BLaER1 treated with 17β-estradiol and CSF1 and Interleukin-3, amounts not matched to agents 10 nM and 100 nM (cell line): ENCODE measurements around the gene RNU5B-1.

Experiments
- H3K27ac ChIP-seq, 11 experiments: shearing (Covaris generic); formaldehyde crosslinking; 2 replicates each; pipeline ENCODE4 v1.8.1; 2022
- H3K27me3 ChIP-seq, 11 experiments: shearing (Covaris generic); formaldehyde crosslinking; 2 replicates each; pipeline ENCODE4 v1.8.1; 2022
- H3K36me3 ChIP-seq, 11 experiments: shearing (Covaris generic); formaldehyde crosslinking; 2 replicates each; pipeline ENCODE4 v1.8.1; 2022
- H3K4me1 ChIP-seq, 10 experiments: shearing (Covaris generic); formaldehyde crosslinking; 2 replicates each; pipeline ENCODE4 v1.8.1; 2022
- H3K4me2 ChIP-seq, 11 experiments: shearing (Covaris generic); formaldehyde crosslinking; 2 replicates each; pipeline ENCODE4 v1.8.1; 2022
- H3K4me3 ChIP-seq, 10 experiments: shearing (Covaris generic); formaldehyde crosslinking; 2 replicates each; pipeline ENCODE4 v1.8.1; 2022
- H3K9ac ChIP-seq, 11 experiments: shearing (Covaris generic); formaldehyde crosslinking; 2 replicates each; pipeline ENCODE4 v1.8.1; 2022
- H3K9me3 ChIP-seq, 11 experiments: shearing (Covaris generic); formaldehyde crosslinking; replicated peaks in 1 of 11; 2 replicates each; pipeline ENCODE4 v1.8.1; 2022
- H4K20me1 ChIP-seq, 11 experiments: shearing (Covaris generic); formaldehyde crosslinking; 2 replicates each; pipeline ENCODE4 v1.8.1; 2022
- Cebpa-rat ChIP-seq, 11 experiments: shearing (Covaris generic); IDR thresholded peaks; 2 replicates each; pipeline ENCODE4 v1.8.1; 2022

Gene RNU5B-1

GRCh38 chr15:65311760-65312159 lies 7.3 kb downstream of the RNU5B-1 start:
- no peak overlapping the region for H3K27ac ChIP-seq
- no peaks in the 10 kb centered on the region for H4K20me1 ChIP-seq
- no peak overlapping the region for H3K9ac ChIP-seq
- TF ChIP-seq Cebpa-rat (IDR thresholded peaks at IDR 0.05) = no peak
- H3K36me3 ChIP-seq = no peaks in the 10 kb centered on the region
- no peaks in the 10 kb centered on the region for H3K9me3 ChIP-seq
- peaks cover under 1 to 39% (median 21%) of the 10 kb centered on the region in 10 experiments; a peak in 18 of 20 replicates for H3K4me1 ChIP-seq
- no peak overlapping the region for H3K4me3 ChIP-seq
- peak overlapping the region in 5 of 11 experiments; percentile 7 to 66 (median 38); a peak in 7 of 22 replicates for H3K4me2 ChIP-seq
- H3K27me3 ChIP-seq = no peaks in the 10 kb centered on the region

- no peaks in the 10 kb centered on the region for H3K27me3 ChIP-seq
- peak overlapping the region in 2 of 11 experiments; percentile 38 to 66; a peak in 1 of 22 replicates for H3K4me2 ChIP-seq
- H3K4me3 ChIP-seq = no peak overlapping the region
- no peaks in the 10 kb centered on the region for H3K9me3 ChIP-seq
- no peak overlapping the region for H3K9ac ChIP-seq
- H3K36me3 ChIP-seq = no peaks in the 10 kb centered on the region
- H3K27ac ChIP-seq = no peak overlapping the region
- no peaks in the 10 kb centered on the region for H4K20me1 ChIP-seq
- TF ChIP-seq Cebpa-rat (IDR thresholded peaks at IDR 0.05) = no peak
- peaks cover 0 to 37% (median 21%) of the 10 kb centered on the region in 10 experiments; a peak in 15 of 20 replicates for H3K4me1 ChIP-seq
These were observed 8.0 kb downstream of the RNU5B-1 start for GRCh38 chr15:65312400-65312916.

- Histone ChIP-seq H3K36me3 (no peaks in the 10 kb centered on the region), H3K4me1 (peaks cover 0 to 3% (median 0%) of the 10 kb centered on the region in 10 experiments; a peak in 2 of 20 replicates), H3K4me2 (no peak overlapping the region), H3K27me3 (no peaks in the 10 kb centered on the region), H3K9ac (no peak overlapping the region), H3K9me3 (no peaks in the 10 kb centered on the region), H3K4me3 (no peak overlapping the region), H3K27ac (no peak overlapping the region), H4K20me1 (no peaks in the 10 kb centered on the region)
- TF ChIP-seq Cebpa-rat (IDR thresholded peaks at IDR 0.05) = no peak
These were observed 14.4 kb downstream of the RNU5B-1 start for GRCh38 chr15:65318870-65319356.

GRCh38 chr15:65323071-65323511 lies 18.6 kb downstream of the RNU5B-1 start:
- H3K4me3 ChIP-seq = no peak overlapping the region
- H3K4me2 ChIP-seq = no peak overlapping the region
- TF ChIP-seq Cebpa-rat (IDR thresholded peaks at IDR 0.05) = no peak
- no peaks in the 10 kb centered on the region for H3K27me3 ChIP-seq
- no peak overlapping the region for H3K27ac ChIP-seq
- no peaks in the 10 kb centered on the region for H3K36me3 ChIP-seq
- H3K9ac ChIP-seq = no peak overlapping the region
- no peaks in the 10 kb centered on the region for H3K9me3 ChIP-seq
- H4K20me1 ChIP-seq = no peaks in the 10 kb centered on the region
- peaks cover 0 to 27% (median 23%) of the 10 kb centered on the region in 10 experiments; a peak in 17 of 20 replicates for H3K4me1 ChIP-seq

GRCh38 chr15:65326117-65326526 lies 21.6 kb downstream of the RNU5B-1 start:
- Histone ChIP-seq H3K27me3 (no peaks in the 10 kb centered on the region), H3K27ac (no peak overlapping the region), H3K9me3 (no peaks in the 10 kb centered on the region), H3K4me3 (no peak overlapping the region), H3K9ac (0 out of 22 replicates have a peak overlapping the region, but pooled peaks of 3 of the 11 experiments have one; percentile 14 to 32 (median 18)), H4K20me1 (peaks cover 0 to 15% (median 0%) of the 10 kb centered on the region in 11 experiments; a peak in 3 of 22 replicates), H3K4me2 (peak overlapping the region; percentile 6 to 81 (median 51); a peak in 19 of 22 replicates), H3K36me3 (no peaks in the 10 kb centered on the region), H3K4me1 (peaks cover 0 to 38% (median 28%) of the 10 kb centered on the region in 10 experiments; a peak in 17 of 20 replicates)
- no peak for TF ChIP-seq Cebpa-rat (IDR thresholded peaks at IDR 0.05)

GRCh38 chr15:65326818-65327217 lies 22.3 kb downstream of the RNU5B-1 start:
- H3K27me3 ChIP-seq = no peaks in the 10 kb centered on the region
- H3K36me3 ChIP-seq = no peaks in the 10 kb centered on the region
- no peak overlapping the region for H3K4me3 ChIP-seq
- H3K27ac ChIP-seq = no peak overlapping the region
- H4K20me1 ChIP-seq = peaks cover 0 to 15% (median 0%) of the 10 kb centered on the region in 11 experiments; a peak in 3 of 22 replicates
- H3K4me2 ChIP-seq = peak overlapping the region in 9 of 11 experiments; percentile 36 to 81 (median 57); a peak in 17 of 22 replicates
- TF ChIP-seq Cebpa-rat (IDR thresholded peaks at IDR 0.05) = no peak
- H3K4me1 ChIP-seq = peaks cover 0 to 38% (median 28%) of the 10 kb centered on the region in 10 experiments; a peak in 17 of 20 replicates
- no peak overlapping the region for H3K9ac ChIP-seq
- no peaks in the 10 kb centered on the region for H3K9me3 ChIP-seq

- peak overlapping the region in 7 of 11 experiments; percentile 13 to 81 (median 29); a peak in 8 of 22 replicates for H3K4me2 ChIP-seq
- no peak overlapping the region for H3K9ac ChIP-seq
- H4K20me1 ChIP-seq = peaks cover 0 to 15% (median 0%) of the 10 kb centered on the region in 11 experiments; a peak in 3 of 22 replicates
- no peak for TF ChIP-seq Cebpa-rat (IDR thresholded peaks at IDR 0.05)
- no peaks in the 10 kb centered on the region for H3K36me3 ChIP-seq
- no peak overlapping the region for H3K4me3 ChIP-seq
- no peaks in the 10 kb centered on the region for H3K27me3 ChIP-seq
- H3K4me1 ChIP-seq = peaks cover 0 to 41% (median 29%) of the 10 kb centered on the region in 10 experiments; a peak in 17 of 20 replicates
- H3K27ac ChIP-seq = no peak overlapping the region
- H3K9me3 ChIP-seq = no peaks in the 10 kb centered on the region
These were observed 23.3 kb downstream of the RNU5B-1 start for GRCh38 chr15:65327651-65328393.

- Histone ChIP-seq H3K9me3 (no peaks in the 10 kb centered on the region), H3K4me1 (peaks cover 0 to 49% (median 37%) of the 10 kb centered on the region in 10 experiments; a peak in 17 of 20 replicates), H3K4me2 (peak overlapping the region in 5 of 11 experiments; percentile 20 to 81 (median 74); a peak in 3 of 22 replicates), H3K27me3 (no peaks in the 10 kb centered on the region), H3K27ac (no peak overlapping the region), H4K20me1 (peaks cover 0 to 15% (median 0%) of the 10 kb centered on the region in 11 experiments; a peak in 3 of 22 replicates), H3K4me3 (no peak overlapping the region), H3K9ac (no peak overlapping the region), H3K36me3 (no peaks in the 10 kb centered on the region)
- no peak for TF ChIP-seq Cebpa-rat (IDR thresholded peaks at IDR 0.05)
These were observed 24.2 kb downstream of the RNU5B-1 start for GRCh38 chr15:65328506-65329287.
